HG03439 (cell line): ENCODE measurements around the gene NAALADL2.
"Not testable (repeated sequence)": the region's sequence is repeated elsewhere in the genome, so short reads cannot be mapped to it uniquely, and the experiment has no call there.

Experiments used
- ATAC-seq: cut with Tn5 transposase; IDR thresholded peaks from one replicate; pipeline ENCODE4 v1.9.1; 2021; ENCODE audit warnings: mild to moderate bottlenecking, moderate library complexity; ENCODE audit not compliant: unreplicated experiment

NAALADL2 gene

GRCh38 chr3:175805825-175806224 lies 946.7 kb downstream of the NAALADL2 start:
- ATAC-seq: no peak

- ATAC-seq: no peak
Measured at GRCh38 chr3:175807175-175807574, 948.0 kb downstream of the NAALADL2 start.

- ATAC-seq: no peak
Measured at GRCh38 chr3:175818811-175819464, 959.8 kb downstream of the NAALADL2 start.

GRCh38 chr3:175822766-175823491 lies 963.8 kb downstream of the NAALADL2 start:
- ATAC-seq: not testable (repeated sequence)

GRCh38 chr3:175825016-175825580 lies 966.0 kb downstream of the NAALADL2 start:
- not testable (repeated sequence) for ATAC-seq

- ATAC-seq: no peak
Measured at GRCh38 chr3:175826759-175827158, 967.6 kb downstream of the NAALADL2 start.

GRCh38 chr3:175829809-175830208 lies 970.7 kb downstream of the NAALADL2 start:
- ATAC-seq: not testable (repeated sequence)

GRCh38 chr3:175835763-175836162 lies 976.6 kb downstream of the NAALADL2 start:
- not testable (repeated sequence) for ATAC-seq

GRCh38 chr3:175836617-175837016 lies 977.5 kb downstream of the NAALADL2 start:
- ATAC-seq: no peak

- ATAC-seq: no peak
Measured at GRCh38 chr3:175837962-175838361, 978.8 kb downstream of the NAALADL2 start.

- ATAC-seq: no peak
Measured at GRCh38 chr3:175839366-175840005, 980.4 kb downstream of the NAALADL2 start.

- no peak for ATAC-seq
Measured at GRCh38 chr3:175851541-175851940, 992.4 kb downstream of the NAALADL2 start.

- no peak for ATAC-seq
Measured at GRCh38 chr3:175852560-175852959, 993.4 kb downstream of the NAALADL2 start.

GRCh38 chr3:175857666-175858270 lies 998.6 kb downstream of the NAALADL2 start:
- ATAC-seq: no peak
